Spleen (tissue), 11 donors: ENCODE measurements around the gene AMN. TPM values are rescaled to one million over a fixed set of nuclear protein-coding genes. Genes with fewer than 3 reads are reported as not detected.
"Not testable (repeated sequence)": the region's sequence is repeated elsewhere in the genome, so short reads cannot be mapped to it uniquely, and the experiment has no call there.

Source experiments
- DNase-seq: peaks from one replicate; pipeline ENCODE4 v3.0.0-alpha.2; 2020
- H3K27ac ChIP-seq, 8 donors: fragments of 200-600 bp; sonication (generic) in 7 of 8; 1 replicate in 4 of 8; 2 replicates in 4 of 8; pipeline versions ENCODE4 v1.5.0 to v1.8.0; 2016 to 2021; ENCODE audit warnings: inconsistent platforms in 4 of 8, mild to moderate bottlenecking in 4 of 8, moderate library complexity in 1 of 8
- H3K27me3 ChIP-seq, 7 donors: fragments of 200-600 bp; sonication (generic) in 6 of 7; replicated peaks in 1 of 7; 1 replicate in 4 of 7; 2 replicates in 3 of 7; pipeline versions ENCODE4 v1.5.0 to v1.8.0; 2016 to 2021; ENCODE audit warnings: inconsistent platforms in 3 of 7, mild to moderate bottlenecking in 1 of 7
- H3K36me3 ChIP-seq, 6 donors: fragments of 200-600 bp; sonication (generic) in 5 of 6; 1 replicate in 4 of 6; 2 replicates in 2 of 6; pipeline versions ENCODE4 v1.5.0 to v1.8.0; 2016 to 2021; ENCODE audit warnings: inconsistent platforms in 2 of 6
- H3K4me1 ChIP-seq, 6 donors: fragments of 200-600 bp; sonication (generic) in 5 of 6; 1 replicate in 3 of 6; 2 replicates in 3 of 6; pipeline versions ENCODE4 v1.5.0 to v1.8.0; 2016 to 2021; ENCODE audit warnings: inconsistent platforms in 3 of 6
- H3K4me3 ChIP-seq, 8 donors: fragments of 200-600 bp; sonication (generic) in 7 of 8; 1 replicate in 4 of 8; 2 replicates in 4 of 8; pipeline versions ENCODE4 v1.5.0 to v1.8.0; 2016 to 2021; ENCODE audit warnings: inconsistent platforms in 4 of 8, mild to moderate bottlenecking in 4 of 8, moderate library complexity in 2 of 8
- H3K9me3 ChIP-seq, 8 donors: fragments of 200-600 bp; sonication (generic) in 7 of 8; 1 replicate in 4 of 8; 2 replicates in 4 of 8; pipeline versions ENCODE4 v1.5.0 to v1.8.0; 2016 to 2021; ENCODE audit warnings: inconsistent platforms in 4 of 8
- POLR2A ChIP-seq, 3 donors: fragments of 450-650 bp; IDR thresholded peaks; one replicate each; pipeline ENCODE4 v1.5.1; 2017; ENCODE audit warnings: antibody characterized with exemption in 3 of 3, mild to moderate bottlenecking in 1 of 3
- POLR2AphosphoS5 ChIP-seq, 3 donors: sonication (generic); formaldehyde crosslinking; IDR thresholded peaks; one replicate each; pipeline ENCODE4 v1.5.1; 2017; ENCODE audit warnings: antibody characterized with exemption in 3 of 3
- WGBS, 5 donors: extraction: QIAGEN DNeasy Blood & Tissue Kit in 3 of 5; methylation state at CpG; one replicate each; pipeline versions ENCODE4 v1.1.5 to v1.1.7; 2013 to 2018; 5-methylcytosine and 5-hydroxymethylcytosine counted together
- intact Hi-C: fragments of 100-400 bp; cut with DNase I; formaldehyde crosslinking; loops from one replicate; pipeline ENCODE4 v1.15.0; 2023; ENCODE audit warnings: low total_unique reads
- polyA plus RNA-seq, 3 donors: library from polyadenylated mRNA; stranded (reverse); fragments of 200-250 nt; gene quantifications; one replicate each; pipeline ENCODE4 v1.2.1, GENCODE V29; 2013
- total RNA-seq, 7 donors: library from RNA; depleted of rRNA in 3 of 7; stranded (reverse); fragments of >200 nt in 3 of 7; fragmentation: NEBNext Ultra II Directional in 4 of 7; extraction: Animal tissue kit (Norgen Biotek cat#: 25700) in 4 of 7; gene quantifications; one replicate each; pipeline versions ENCODE4 v1.1.0 to v1.2.1, GENCODE V29; 2016 to 2021
- TF ChIP-seq, protein P1 (sequence below), 11 experiments: fragments of 200-600 bp in 7 of 11; fragments of 450-650 bp in 4 of 11; sonication (generic) in 4 of 11; IDR thresholded peaks in 8 of 11; conservative IDR thresholded peaks in 3 of 11; 1 replicate in 7 of 11; 2 replicates in 4 of 11; pipeline versions ENCODE4 v1.4.0 to v1.8.0; 2016 to 2021; ENCODE audit warnings: antibody characterized with exemption in 11 of 11, inconsistent platforms in 4 of 11, mild to moderate bottlenecking in 1 of 11
- donor health status: healthy with polysubstance abuse.
- donor health status: DM: no; HTN: no; CAD: no; lungs with moderate emphysema.
- donor health status: DM: no; HTN: no; CAD: no.
- donor health status: Bipolar disorder and iron deficiency.
- donor health status: healthy.
- donor health status: DM: no; HTN: no; CAD: no.
- donor health status: DM: yes; HTN: yes; CAD: no.

AMN gene
- total and polyA plus RNA-seq, 10 donors: 0.65 to 3.0 (median 2.2) TPM

DNA sequence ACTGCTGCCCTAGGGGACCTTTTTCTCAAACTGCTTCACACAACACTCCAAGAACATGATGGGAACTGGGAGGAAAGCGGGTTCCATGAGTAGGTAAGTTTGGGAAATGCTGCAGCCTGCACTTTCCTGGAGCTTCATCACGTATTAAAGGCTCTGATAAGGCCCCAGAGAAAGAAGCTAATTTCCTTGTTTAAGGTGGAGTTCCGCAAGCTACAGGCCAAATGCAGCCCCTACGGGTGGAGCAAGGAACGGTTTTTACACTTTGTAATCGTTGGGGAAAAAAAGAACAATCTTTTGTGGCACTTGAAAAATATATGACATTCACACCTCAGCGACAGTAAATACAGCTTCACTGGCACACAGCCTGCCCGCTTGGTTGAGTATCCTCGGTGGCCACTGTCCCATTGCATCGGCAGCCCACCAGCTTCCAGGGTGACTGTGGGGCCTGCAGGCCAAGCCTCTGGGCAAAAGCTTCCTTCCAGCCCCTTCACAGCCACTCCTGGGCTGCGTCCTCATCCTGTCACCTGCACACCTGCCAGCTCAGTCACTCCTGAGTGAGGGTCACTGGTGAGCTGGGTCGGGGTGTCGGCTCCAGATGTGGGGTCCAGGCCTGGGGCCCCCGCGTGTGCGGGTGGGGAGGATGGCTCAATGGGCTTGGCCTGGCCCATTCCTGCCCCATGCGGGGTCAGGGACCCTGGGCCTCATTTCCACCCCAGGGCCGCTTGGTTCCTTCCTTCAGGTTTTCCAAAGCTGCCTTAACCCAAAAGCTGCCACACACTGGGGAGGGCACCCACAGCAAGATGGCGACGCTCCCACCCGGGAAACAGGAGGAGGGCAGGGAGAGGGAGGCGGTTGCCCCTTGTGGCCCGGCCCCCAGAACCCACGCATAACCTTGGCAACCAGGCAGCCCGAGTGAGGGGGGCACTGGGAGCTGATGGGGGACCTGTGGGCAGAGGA lies 2.4 kb downstream of the AMN start:
- H3K27ac ChIP-seq: no peak overlapping the region
- 83 to 86% (median 85%) methylated on average over 19 to 25 of the region's 25 CpGs for WGBS, 5 donors
- TF ChIP-seq, protein P1, sequence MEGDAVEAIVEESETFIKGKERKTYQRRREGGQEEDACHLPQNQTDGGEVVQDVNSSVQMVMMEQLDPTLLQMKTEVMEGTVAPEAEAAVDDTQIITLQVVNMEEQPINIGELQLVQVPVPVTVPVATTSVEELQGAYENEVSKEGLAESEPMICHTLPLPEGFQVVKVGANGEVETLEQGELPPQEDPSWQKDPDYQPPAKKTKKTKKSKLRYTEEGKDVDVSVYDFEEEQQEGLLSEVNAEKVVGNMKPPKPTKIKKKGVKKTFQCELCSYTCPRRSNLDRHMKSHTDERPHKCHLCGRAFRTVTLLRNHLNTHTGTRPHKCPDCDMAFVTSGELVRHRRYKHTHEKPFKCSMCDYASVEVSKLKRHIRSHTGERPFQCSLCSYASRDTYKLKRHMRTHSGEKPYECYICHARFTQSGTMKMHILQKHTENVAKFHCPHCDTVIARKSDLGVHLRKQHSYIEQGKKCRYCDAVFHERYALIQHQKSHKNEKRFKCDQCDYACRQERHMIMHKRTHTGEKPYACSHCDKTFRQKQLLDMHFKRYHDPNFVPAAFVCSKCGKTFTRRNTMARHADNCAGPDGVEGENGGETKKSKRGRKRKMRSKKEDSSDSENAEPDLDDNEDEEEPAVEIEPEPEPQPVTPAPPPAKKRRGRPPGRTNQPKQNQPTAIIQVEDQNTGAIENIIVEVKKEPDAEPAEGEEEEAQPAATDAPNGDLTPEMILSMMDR (IDR thresholded peaks at IDR 0.05 in 8 of 11, conservative IDR thresholded peaks at IDR 0.05 in 3 of 11): no peak
- TF ChIP-seq POLR2AphosphoS5 (IDR thresholded peaks at IDR 0.05): no peak
- no peak for TF ChIP-seq POLR2A (IDR thresholded peaks at IDR 0.05)
- no peak for DNase-seq
- no peaks in the 10 kb centered on the region for H3K36me3 ChIP-seq
- no peaks in the 10 kb centered on the region for H3K9me3 ChIP-seq
- intact Hi-C loops: no loop called here
- H3K4me1 ChIP-seq: peaks cover 25 to 49% (median 42%) of the 10 kb centered on the region in 6 donors
- H3K27me3 ChIP-seq: peaks cover 3 to 82% (median 47%) of the 10 kb centered on the region in 7 donors
- H3K4me3 ChIP-seq: no peak overlapping the region

DNA sequence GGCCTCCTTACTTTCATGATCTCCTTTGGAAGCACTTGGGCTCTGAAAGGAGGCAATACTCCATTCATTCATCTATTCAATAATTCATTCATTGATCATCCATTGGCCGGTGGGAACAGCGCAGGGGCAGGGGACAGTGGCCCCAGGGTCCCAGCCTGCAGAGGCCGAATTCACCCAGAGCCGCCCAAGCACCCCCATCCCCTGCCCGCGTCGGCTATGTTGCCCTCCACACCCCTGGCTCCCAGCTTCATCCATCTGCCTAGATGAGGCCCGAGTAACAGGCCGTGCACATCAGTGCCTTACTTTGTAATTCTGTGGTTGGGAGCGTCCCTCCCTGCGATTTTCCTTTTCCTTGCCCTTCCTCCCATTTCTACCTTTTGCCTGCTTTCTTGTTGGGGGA lies 3.2 kb downstream of the AMN start:
- Histone ChIP-seq H3K4me3 (no peak overlapping the region), H3K36me3 (no peaks in the 10 kb centered on the region), H3K9me3 (no peaks in the 10 kb centered on the region), H3K27me3 (peaks cover 3 to 90% (median 54%) of the 10 kb centered on the region in 7 donors), H3K4me1 (peaks cover 28 to 57% (median 49%) of the 10 kb centered on the region in 6 donors), H3K27ac (no peak overlapping the region)
- intact Hi-C loops: no loop called here
- no peak for DNase-seq
- WGBS, 5 donors: 78 to 89% (median 85%) methylated on average over 8 to 11 of the region's 11 CpGs
- TF ChIP-seq, protein P1 (IDR thresholded peaks at IDR 0.05 in 8 of 11, conservative IDR thresholded peaks at IDR 0.05 in 3 of 11): no peak
- TF ChIP-seq POLR2A (IDR thresholded peaks at IDR 0.05): no peak
- TF ChIP-seq POLR2AphosphoS5 (IDR thresholded peaks at IDR 0.05): no peak

DNA sequence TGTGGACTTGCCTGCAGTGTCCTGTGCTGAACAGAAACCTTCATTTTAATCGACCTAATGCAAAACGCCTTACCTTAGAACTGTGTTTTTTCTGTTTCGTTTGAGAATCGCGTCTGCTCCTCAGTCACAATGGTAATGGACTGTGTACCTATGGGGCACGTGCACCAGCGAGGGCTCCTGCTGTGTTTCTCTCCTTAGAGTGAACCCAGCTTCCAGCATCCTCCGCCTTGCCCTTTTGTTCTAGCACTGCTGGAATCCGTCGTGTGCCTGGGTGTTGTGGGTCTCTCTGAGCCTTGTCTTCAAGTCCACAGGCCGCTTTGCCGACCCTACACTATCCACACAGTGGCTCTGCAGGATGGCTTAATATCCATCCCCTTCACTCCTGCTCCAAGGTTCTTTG lies 3.6 kb downstream of the AMN start:
- peaks cover 28 to 61% (median 51%) of the 10 kb centered on the region in 6 donors for H3K4me1 ChIP-seq
- peaks cover 3 to 94% (median 56%) of the 10 kb centered on the region in 7 donors for H3K27me3 ChIP-seq
- no peaks in the 10 kb centered on the region for H3K9me3 ChIP-seq
- no peak for DNase-seq
- H3K36me3 ChIP-seq: no peaks in the 10 kb centered on the region
- no peak overlapping the region for H3K27ac ChIP-seq
- no peak overlapping the region for H3K4me3 ChIP-seq
- TF ChIP-seq POLR2AphosphoS5 (IDR thresholded peaks at IDR 0.05) (no peak), POLR2A (IDR thresholded peaks at IDR 0.05) (no peak)
- TF ChIP-seq, protein P1 (IDR thresholded peaks at IDR 0.05 in 8 of 11, conservative IDR thresholded peaks at IDR 0.05 in 3 of 11): no peak
- 75 to 80% (median 78%) methylated on average over 12 of the region's 12 CpGs for WGBS, 5 donors
- intact Hi-C loops: no loop called here

DNA sequence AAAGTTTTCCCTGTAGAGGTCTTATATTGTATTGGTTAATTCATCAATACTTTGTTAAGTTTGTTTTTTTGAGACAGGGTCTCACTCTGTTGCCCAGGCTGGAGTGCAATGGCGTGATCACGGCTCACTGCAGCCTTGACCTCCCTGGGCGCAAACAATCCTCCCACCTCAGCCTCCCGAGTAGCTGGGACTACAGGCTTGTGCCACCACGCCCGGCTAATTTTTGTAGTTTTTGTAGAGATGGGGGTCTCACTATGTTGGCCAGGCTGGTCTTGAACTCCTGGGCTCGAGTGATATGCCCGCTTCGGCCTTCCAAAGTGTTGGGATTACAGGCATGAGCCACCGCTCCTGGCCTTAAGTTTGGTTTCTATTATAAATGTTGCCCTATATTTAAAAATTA lies 4.4 kb downstream of the AMN start:
- WGBS, 5 donors: 89 to 95% (median 93%) methylated on average over 10 of the region's 10 CpGs

More for the DNA sequence above, 4.4 kb downstream of the AMN start:
- peaks cover 3 to 96% (median 56%) of the 10 kb centered on the region in 7 donors for H3K27me3 ChIP-seq
- H3K27ac ChIP-seq, intact Hi-C loops, DNase-seq, H3K9me3 ChIP-seq, H3K36me3 ChIP-seq, H3K4me3 ChIP-seq: not testable (repeated sequence)
- H3K4me1 ChIP-seq: peaks cover 28 to 63% (median 53%) of the 10 kb centered on the region in 6 donors
